ENCODE results near the gene SDK2.

SDK2 gene

GRCh38 chr17:73642659-73643000 is 1.6 kb downstream of the SDK2 start:
- TF ChIP-seq SIN3A (IDR thresholded peaks at IDR 0.05; ENCODE audit: borderline replicate concordance, insufficient read depth, low read length) (no peak), POLR2AphosphoS5 (IDR thresholded peaks at IDR 0.05; ENCODE audit: low read depth, low read length) (no peak), TAF1 (IDR thresholded peaks at IDR 0.05; ENCODE audit: borderline replicate concordance, insufficient read depth, low read length) (no peak), FOXP2 (optimal IDR thresholded peaks at IDR 0.05; ENCODE audit: borderline replicate concordance, extremely low read depth, extremely low read length, insufficient read depth) (no peak), REST (IDR thresholded peaks at IDR 0.05; ENCODE audit: insufficient read depth in 1 of 2, low read depth in 2 of 2, low read length in 2 of 2) (no peak)

GRCh38 chr17:73641826-73642600 is 2.2 kb downstream of the SDK2 start:
- no peak for TF ChIP-seq REST (IDR thresholded peaks at IDR 0.05; ENCODE audit: insufficient read depth in 1 of 2, low read depth in 2 of 2, low read length in 2 of 2)
- TF ChIP-seq SIN3A (IDR thresholded peaks at IDR 0.05; ENCODE audit: borderline replicate concordance, insufficient read depth, low read length): no peak
- no peak for TF ChIP-seq TAF1 (IDR thresholded peaks at IDR 0.05; ENCODE audit: borderline replicate concordance, insufficient read depth, low read length)
- TF ChIP-seq FOXP2 (optimal IDR thresholded peaks at IDR 0.05; ENCODE audit: borderline replicate concordance, extremely low read depth, extremely low read length, insufficient read depth): no peak
- no peak for TF ChIP-seq POLR2AphosphoS5 (IDR thresholded peaks at IDR 0.05; ENCODE audit: low read depth, low read length)

- TF ChIP-seq SIN3A (IDR thresholded peaks at IDR 0.05; ENCODE audit: borderline replicate concordance, insufficient read depth, low read length) (no peak), FOXP2 (optimal IDR thresholded peaks at IDR 0.05; ENCODE audit: borderline replicate concordance, extremely low read depth, extremely low read length, insufficient read depth) (no peak), POLR2AphosphoS5 (IDR thresholded peaks at IDR 0.05; ENCODE audit: low read depth, low read length) (no peak), REST (IDR thresholded peaks at IDR 0.05; ENCODE audit: insufficient read depth in 1 of 2, low read depth in 2 of 2, low read length in 2 of 2) (no peak), TAF1 (IDR thresholded peaks at IDR 0.05; ENCODE audit: borderline replicate concordance, insufficient read depth, low read length) (no peak)
These were observed 3.6 kb downstream of the SDK2 start for GRCh38 chr17:73640691-73641090.

GRCh38 chr17:73639932-73640331 is 4.3 kb downstream of the SDK2 start:
- TF ChIP-seq POLR2AphosphoS5 (IDR thresholded peaks at IDR 0.05; ENCODE audit: low read depth, low read length): no peak
- TF ChIP-seq TAF1 (IDR thresholded peaks at IDR 0.05; ENCODE audit: borderline replicate concordance, insufficient read depth, low read length): no peak
- TF ChIP-seq SIN3A (IDR thresholded peaks at IDR 0.05; ENCODE audit: borderline replicate concordance, insufficient read depth, low read length): no peak
- no peak for TF ChIP-seq FOXP2 (optimal IDR thresholded peaks at IDR 0.05; ENCODE audit: borderline replicate concordance, extremely low read depth, extremely low read length, insufficient read depth)
- no peak for TF ChIP-seq REST (IDR thresholded peaks at IDR 0.05; ENCODE audit: insufficient read depth in 1 of 2, low read depth in 2 of 2, low read length in 2 of 2)
